IMR-90 (cell line): Measurements from ENCODE around the gene SLC5A3. TPM values are rescaled to one million over a fixed set of nuclear protein-coding genes. Genes with fewer than 3 reads are reported as not detected.
A peak's percentile ranks its signal among the peaks of the same experiment; 100 is the strongest.

Source experiments
- ATAC-seq: fragments of 200-7000 bp; cut with Tn5 transposase; 2 replicates; pipeline ENCODE4 v1.9.1; 2020; ENCODE audit warnings: low read depth, mild to moderate bottlenecking, moderate library complexity
- BruUV-seq: library from RNA; stranded (reverse); fragments of 400-500 nt; replicated peaks from 2 replicates; lab custom pipeline; 2021; lab: Mats Ljungman, UMichigan
- CTCF ChIA-PET: fragments of 300-600 bp; formaldehyde crosslinking; extraction: SDS; loops from one replicate; lab custom pipeline; 2021; ENCODE audit warnings: antibody characterized with exemption; lab: Yijun Ruan, JAX
- POLR2A ChIA-PET: fragments of 300-600 bp; sonication (Branson Sonifier 250); formaldehyde crosslinking; loops from one replicate; lab custom pipeline; 2022; ENCODE audit warnings: antibody characterized with exemption; ENCODE audit not compliant: unreplicated experiment; lab: Charles Lee
- DNase-seq: peaks from one replicate; pipeline ENCODE4 v3.0.0; 2013
- H2AFZ ChIP-seq: replicated peaks from 2 replicates; pipeline ENCODE3; 2013; ENCODE audit warnings: low read length, mild to moderate bottlenecking; ENCODE audit not compliant: poor library complexity
- H2AK5ac ChIP-seq: 2 replicates; pipeline ENCODE4 v1.6.1; 2013; ENCODE audit warnings: low read depth, low read length, inconsistent platforms
- H2AK9ac ChIP-seq: replicated peaks from 2 replicates; pipeline ENCODE3; 2013; ENCODE audit warnings: mild to moderate bottlenecking, low read depth, low read length, moderate library complexity; ENCODE audit not compliant: poor library complexity
- H2BK120ac ChIP-seq: 2 replicates; pipeline ENCODE4 v1.6.1; 2013; ENCODE audit warnings: low read depth, low read length, inconsistent platforms
- H2BK15ac ChIP-seq: 3 replicates; pipeline ENCODE4 v1.6.1; 2013; ENCODE audit warnings: low read depth, low read length, inconsistent platforms
- H2BK20ac ChIP-seq: 2 replicates; pipeline ENCODE4 v1.6.1; 2013; ENCODE audit warnings: low read depth, mild to moderate bottlenecking, inconsistent platforms, low read length, moderate library complexity
- H2BK5ac ChIP-seq: 2 replicates; pipeline ENCODE4 v1.6.1; 2013; ENCODE audit warnings: mild to moderate bottlenecking, low read depth, low read length, inconsistent platforms; ENCODE audit not compliant: poor library complexity, severe bottlenecking
- H3K14ac ChIP-seq: replicated peaks from 2 replicates; pipeline ENCODE4 v1.6.1; 2013; ENCODE audit warnings: low read depth, low read length, inconsistent platforms
- H3K18ac ChIP-seq: 2 replicates; pipeline ENCODE4 v1.6.1; 2013; ENCODE audit warnings: low read depth, low read length, control low read depth
- H3K23ac ChIP-seq: 2 replicates; pipeline ENCODE4 v1.6.1; 2013; ENCODE audit warnings: low read depth, low read length, inconsistent platforms
- H3K27ac ChIP-seq: 2 replicates; pipeline ENCODE4 v1.5.1; 2013; ENCODE audit warnings: mild to moderate bottlenecking, control low read depth, low read length; ENCODE audit not compliant: insufficient read depth
- H3K27me3 ChIP-seq: 2 replicates; pipeline ENCODE4 v1.6.1; 2013; ENCODE audit warnings: low read length; ENCODE audit not compliant: control insufficient read depth, insufficient read depth
- H3K36me3 ChIP-seq: 2 replicates; pipeline ENCODE4 v1.6.1; 2013; ENCODE audit warnings: low read length, mixed read lengths; ENCODE audit not compliant: control insufficient read depth, insufficient read depth
- H3K4ac ChIP-seq: 2 replicates; pipeline ENCODE4 v1.6.1; 2013; ENCODE audit warnings: low read depth, low read length, inconsistent platforms
- H3K4me1 ChIP-seq: 2 replicates; pipeline ENCODE4 v1.6.1; 2013; ENCODE audit warnings: low read length, mixed read lengths; ENCODE audit not compliant: control insufficient read depth, insufficient read depth
- H3K4me2 ChIP-seq: 2 replicates; pipeline ENCODE4 v1.6.1; 2013; ENCODE audit warnings: low read depth, mild to moderate bottlenecking, control low read depth, low read length, moderate library complexity
- H3K4me3 ChIP-seq: 2 replicates; pipeline ENCODE4 v1.5.1; 2013; ENCODE audit warnings: low read depth, mild to moderate bottlenecking, control low read depth, low read length, moderate library complexity; ENCODE audit not compliant: insufficient read depth
- H3K56ac ChIP-seq: 2 replicates; pipeline ENCODE4 v1.6.1; 2013; ENCODE audit warnings: low read length, inconsistent platforms; ENCODE audit not compliant: insufficient read depth; ENCODE audit errors: extremely low read depth
- H3K79me1 ChIP-seq, 2 experiments: 2 replicates each; pipeline ENCODE4 v1.6.1; 2013; ENCODE audit warnings: low read length in 2 of 2, inconsistent platforms in 1 of 2, low read depth in 1 of 2
- H3K9ac ChIP-seq: 2 replicates; pipeline ENCODE4 v1.6.1; 2013; ENCODE audit warnings: low read depth, low read length, control low read depth
- H3K9me1 ChIP-seq: 2 replicates; pipeline ENCODE4 v1.6.1; 2013; ENCODE audit warnings: low read length, inconsistent platforms; ENCODE audit not compliant: insufficient read depth
- H3K9me3 ChIP-seq: 2 replicates; pipeline ENCODE4 v1.6.1; 2013; ENCODE audit warnings: low read length; ENCODE audit not compliant: control insufficient read depth, insufficient read depth
- H4K20me1 ChIP-seq: 2 replicates; pipeline ENCODE4 v1.6.1; 2013; ENCODE audit warnings: low read length, inconsistent platforms; ENCODE audit not compliant: insufficient read depth
- H4K5ac ChIP-seq: 2 replicates; pipeline ENCODE4 v1.6.1; 2013; ENCODE audit warnings: mild to moderate bottlenecking, low read depth, low read length, control low read depth
- H4K8ac ChIP-seq, 2 experiments: 2 replicates each; pipeline ENCODE4 v1.6.1; 2013; ENCODE audit warnings: low read depth in 2 of 2, low read length in 2 of 2, control low read depth in 1 of 2, inconsistent platforms in 1 of 2
- H4K91ac ChIP-seq: 2 replicates; pipeline ENCODE4 v1.6.1; 2013; ENCODE audit warnings: low read depth, low read length, inconsistent platforms; ENCODE audit not compliant: insufficient read depth
- BHLHE40 ChIP-seq: fragments of 150-350 bp; IDR thresholded peaks from 2 replicates; pipeline ENCODE4 v1.6.1; 2016; ENCODE audit warnings: mild to moderate bottlenecking, low read depth, low read length
- CEBPB ChIP-seq: IDR thresholded peaks from 2 replicates; pipeline ENCODE4 v1.6.1; 2012; ENCODE audit warnings: low read depth, low read length, improper control_type of control experiment
- FOS ChIP-seq: fragments of 150-350 bp; IDR thresholded peaks from 2 replicates; pipeline ENCODE4 v1.6.1; 2016; ENCODE audit warnings: low read depth, low read length
- MXI1 ChIP-seq: IDR thresholded peaks from 2 replicates; pipeline ENCODE4 v1.6.1; 2012; ENCODE audit warnings: low read depth, mild to moderate bottlenecking, low read length, moderate library complexity, borderline replicate concordance
- POLR2A ChIP-seq: IDR thresholded peaks from 2 replicates; pipeline ENCODE4 v1.6.1; 2012; ENCODE audit warnings: mild to moderate bottlenecking, low read depth, low read length
- RCOR1 ChIP-seq: IDR thresholded peaks from 2 replicates; pipeline ENCODE4 v1.6.1; 2012; ENCODE audit warnings: mild to moderate bottlenecking, low read length, improper control_type of control experiment; ENCODE audit not compliant: insufficient replicate concordance
- RFX5 ChIP-seq: IDR thresholded peaks from 2 replicates; pipeline ENCODE4 v1.8.0; 2012; ENCODE audit warnings: low read depth, mild to moderate bottlenecking, low read length, moderate library complexity
- SMC3 ChIP-seq: fragments of 150-350 bp; IDR thresholded peaks from 2 replicates; pipeline ENCODE4 v1.6.1; 2016; ENCODE audit warnings: low read depth, mild to moderate bottlenecking, antibody characterized with exemption, low read length, moderate library complexity
- WGBS, 2 experiments: methylation state at CpG; one replicate each; pipeline versions ENCODE4 v1.1.5 to v1.1.7; 2013; ENCODE audit warnings: missing lambda C conversion rate in 2 of 2; ENCODE audit not compliant: insufficient read length in 1 of 2; ENCODE audit errors: extremely low coverage in 2 of 2; 5-methylcytosine and 5-hydroxymethylcytosine counted together
- dilution Hi-C: fragments of 300-500 bp; cut with HindIII; formaldehyde crosslinking; loops from one replicate; pipeline ENCODE4 v1.14.3; 2018; ENCODE audit warnings: low sequenced_read_pairs; ENCODE audit not compliant: unreplicated experiment
- in situ Hi-C: fragments of 300-500 bp; cut with MboI; formaldehyde crosslinking; loops from 3 replicates; pipeline ENCODE4 v1.14.3; 2019; ENCODE audit warnings: low sequenced_read_pairs, inconsistent platforms, mixed read lengths
- intact Hi-C: fragments of 100-400 bp; cut with micrococcal nuclease; formaldehyde crosslinking; loops from 2 replicates; pipeline ENCODE4 v1.10.0; 2022
- polyA plus RNA-seq, 3 experiments: library from polyadenylated mRNA; depleted of rRNA; stranded (reverse); fragments of >200 nt; gene quantifications; 2 replicates each; pipeline ENCODE4 v1.2.3, GENCODE V29; 2012; ENCODE audit warnings: low replicate concordance in 1 of 3
- total RNA-seq: library from RNA; depleted of rRNA; stranded (reverse); fragments of >200 nt; gene quantifications from 2 replicates; pipeline ENCODE4 v1.2.3, GENCODE V29; 2012
- TF ChIP-seq, protein P1 (sequence below): conservative IDR thresholded peaks from 2 replicates; pipeline ENCODE4 v1.5.1; 2012; ENCODE audit warnings: mild to moderate bottlenecking, low read depth, low read length, improper control_type of control experiment

SLC5A3 gene
- total and polyA plus RNA-seq, 2 of the 4 experiments (the other 2 are of a cell fraction) = 1.8 to 9.9 TPM

DNA sequence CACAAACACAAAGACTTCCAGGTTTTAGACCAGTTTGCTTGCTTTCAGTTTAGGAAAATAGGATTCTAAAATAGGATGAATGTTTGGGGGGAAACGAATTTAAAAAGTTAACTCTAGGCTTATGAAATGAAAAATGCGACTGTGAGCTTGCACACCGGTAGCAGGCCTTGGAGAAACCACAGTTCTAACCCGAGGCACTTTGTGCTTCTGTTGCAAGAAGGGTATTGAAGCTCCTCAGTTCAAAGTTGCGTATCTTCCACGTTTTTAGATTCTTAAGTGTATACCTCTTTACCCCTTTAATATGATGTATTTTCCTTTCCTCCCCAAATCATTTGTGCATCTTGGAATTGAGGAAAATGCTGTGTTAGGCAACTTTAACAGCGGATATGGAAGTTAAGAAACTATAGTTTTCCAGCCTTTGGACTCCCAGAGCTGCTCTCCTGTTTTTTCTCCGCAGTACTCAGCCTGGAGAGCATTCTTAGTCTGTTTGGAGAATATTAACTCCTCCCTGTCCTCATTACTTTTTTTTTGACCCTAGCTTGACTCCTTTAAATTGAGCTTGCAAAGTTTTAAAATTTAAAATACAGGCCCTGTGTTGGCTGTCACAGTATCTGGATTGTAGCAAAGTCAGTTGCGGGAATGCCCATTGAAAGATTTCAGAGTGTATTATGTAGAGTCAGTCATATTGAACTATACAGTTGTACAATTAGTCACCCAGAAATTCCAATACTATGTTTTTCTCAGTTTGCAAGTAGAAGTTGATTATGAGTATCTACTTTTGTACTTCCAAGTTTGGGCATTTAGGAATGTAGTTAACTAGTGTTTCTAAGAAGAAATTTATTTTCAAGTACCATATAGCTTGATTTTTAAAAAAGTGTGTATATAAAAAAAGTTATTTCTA, 2.6 kb downstream of the SLC5A3 start:
- Histone ChIP-seq H4K5ac (no peak overlapping the region), H2AK9ac (no peak overlapping the region), H3K27ac (no peak overlapping the region), H2BK120ac (no peak overlapping the region), H4K91ac (no peak overlapping the region), H3K27me3 (no peaks in the 10 kb centered on the region), H3K4me2 (peak overlapping the region; percentile 16), H3K23ac (no peak overlapping the region), H3K9me1 (no peaks in the 10 kb centered on the region), H3K4ac (no peak overlapping the region), H3K36me3 (peaks cover 1% of the 10 kb centered on the region; the same call in 1 of the 2 replicates), H3K14ac (no peak overlapping the region), H3K9me3 (no peaks in the 10 kb centered on the region), H2AK5ac (no peak overlapping the region), H2BK15ac (no peak overlapping the region), H3K56ac (no peak overlapping the region), H3K4me1 (peaks cover 7% of the 10 kb centered on the region), H3K9ac (no peak overlapping the region), H3K18ac (no peak overlapping the region), H4K8ac (no peak overlapping the region), H3K4me3 (no peak overlapping the region), H2BK5ac (no peak overlapping the region), H2AFZ (no peak overlapping the region), H2BK20ac (no peak overlapping the region), H4K20me1 (peaks cover 29% of the 10 kb centered on the region; the same call in 1 of the 2 replicates), H3K79me1 (peaks cover 26 to 49% of the 10 kb centered on the region in 2 experiments)
- dilution Hi-C loops (no loop called here), in situ Hi-C loops (no loop called here), intact Hi-C loops (loop anchor here (2.0 kb wide), 1 partner anchor 275 kb away; no protein-coding TSS in a partner anchor)
- 60% methylated on average over 1 of the region's 9 CpGs; no CpG with 5 or more reads in 1 of the 2 experiments for WGBS, 2 experiments
- TF ChIP-seq CEBPB = no peak
- no peak for TF ChIP-seq RFX5
- no peak for TF ChIP-seq RCOR1
- TF ChIP-seq BHLHE40 = no peak
- TF ChIP-seq POLR2A = no peak
- TF ChIP-seq, protein P1, sequence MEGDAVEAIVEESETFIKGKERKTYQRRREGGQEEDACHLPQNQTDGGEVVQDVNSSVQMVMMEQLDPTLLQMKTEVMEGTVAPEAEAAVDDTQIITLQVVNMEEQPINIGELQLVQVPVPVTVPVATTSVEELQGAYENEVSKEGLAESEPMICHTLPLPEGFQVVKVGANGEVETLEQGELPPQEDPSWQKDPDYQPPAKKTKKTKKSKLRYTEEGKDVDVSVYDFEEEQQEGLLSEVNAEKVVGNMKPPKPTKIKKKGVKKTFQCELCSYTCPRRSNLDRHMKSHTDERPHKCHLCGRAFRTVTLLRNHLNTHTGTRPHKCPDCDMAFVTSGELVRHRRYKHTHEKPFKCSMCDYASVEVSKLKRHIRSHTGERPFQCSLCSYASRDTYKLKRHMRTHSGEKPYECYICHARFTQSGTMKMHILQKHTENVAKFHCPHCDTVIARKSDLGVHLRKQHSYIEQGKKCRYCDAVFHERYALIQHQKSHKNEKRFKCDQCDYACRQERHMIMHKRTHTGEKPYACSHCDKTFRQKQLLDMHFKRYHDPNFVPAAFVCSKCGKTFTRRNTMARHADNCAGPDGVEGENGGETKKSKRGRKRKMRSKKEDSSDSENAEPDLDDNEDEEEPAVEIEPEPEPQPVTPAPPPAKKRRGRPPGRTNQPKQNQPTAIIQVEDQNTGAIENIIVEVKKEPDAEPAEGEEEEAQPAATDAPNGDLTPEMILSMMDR = no peak
- no peak for TF ChIP-seq FOS
- TF ChIP-seq MXI1 = no peak
- TF ChIP-seq SMC3 = no peak
- ATAC-seq (no peak), DNase-seq (no peak)
- CTCF ChIA-PET = interaction anchor here (1.4 kb wide), 1 partner anchor 153 kb away, joined by 4 read pairs; no protein-coding TSS in a partner anchor
- POLR2A ChIA-PET = no interaction called here
- BruUV-seq = no TSS peak
